Lower leg skin (tissue), 4 donors: Measurements from ENCODE around the gene KHK. TPM values are rescaled to one million over a fixed set of nuclear protein-coding genes. Genes with fewer than 3 reads are reported as not detected.

Experiments
- DNase-seq, 2 donors: peaks; one replicate each; pipeline ENCODE4 v3.0.0-alpha.2; 2019; ENCODE audit warnings: low spot score in 2 of 2
- H3K4me3 ChIP-seq: fragments of 200-600 bp; sonication (generic); 2 replicates; pipeline ENCODE4 v1.5.1; 2017; ENCODE audit warnings: mild to moderate bottlenecking, low read depth; ENCODE audit not compliant: poor library complexity, severe bottlenecking
- CTCF ChIP-seq, 3 donors: fragments of 450-650 bp; IDR thresholded peaks; one replicate each; pipeline ENCODE4 v1.5.1; 2016; ENCODE audit warnings: antibody characterized with exemption in 3 of 3, mild to moderate bottlenecking in 3 of 3, moderate library complexity in 2 of 3
- POLR2A ChIP-seq, 2 donors: fragments of 450-650 bp; IDR thresholded peaks; one replicate each; pipeline ENCODE4 v1.6.1; 2016 to 2017; ENCODE audit warnings: antibody characterized with exemption in 2 of 2, mild to moderate bottlenecking in 1 of 2, moderate library complexity in 1 of 2
- WGBS, 2 donors: methylation state at CpG; one replicate each; pipeline ENCODE4 v1.1.5; 2018; 5-methylcytosine and 5-hydroxymethylcytosine counted together
- intact Hi-C: fragments of 100-400 bp; cut with DNase I; formaldehyde crosslinking; loops from one replicate; pipeline ENCODE4 v1.15.0; 2023; ENCODE audit warnings: low total_unique reads
- total RNA-seq, 4 donors: library from RNA; depleted of rRNA; stranded (reverse); fragments of >200 nt; gene quantifications; one replicate each; pipeline ENCODE4 v1.1.0, GENCODE V29; 2016

KHK gene
- total RNA-seq, 4 donors from 2014 or later = 2.5 to 10.4 (median 3.3) TPM

- WGBS, 2 donors = 92 to 93% methylated on average over 29 of the region's 29 CpGs
- DNase-seq = peak in 1 of 2 donors; percentile 50
- intact Hi-C loops = no loop called here
- no peak overlapping the region for H3K4me3 ChIP-seq
- no peak for TF ChIP-seq CTCF (IDR thresholded peaks at IDR 0.05)
- no peak for TF ChIP-seq POLR2A (IDR thresholded peaks at IDR 0.05)
Observed at GRCh38 chr2:27149570-27150405, 63.2 kb downstream of the KHK start.

Other genes starting within 250 kb of the KHK start
- not detected for gene DPYSL5, start 238.6 kb upstream of the KHK start, total RNA-seq
- gene MAPRE3, start 116.1 kb upstream of the KHK start, total RNA-seq = 10 to 100 TPM; 23.8 to 63.6 (median 35.7) TPM
- 10 to 100 TPM; 30.3 to 43.9 (median 32.0) TPM for gene TMEM214, start 53.8 kb upstream of the KHK start, total RNA-seq
- gene AGBL5, start 35.1 kb upstream of the KHK start, total RNA-seq = 10 to 100 TPM in 3 of 4 donors, 1 to 10 TPM in 1; 9.4 to 17.0 (median 16.4) TPM
- gene OST4, start 15.1 kb upstream of the KHK start, total RNA-seq = 100 to 1,000 TPM; 144 to 236 (median 195) TPM
- gene EMILIN1, start 8.2 kb upstream of the KHK start, total RNA-seq = 10 to 100 TPM in 1 of 4 donors, 1 to 10 TPM in 3; 3.6 to 17.9 (median 7.9) TPM
- gene CGREF1, start 32.4 kb downstream of the KHK start, total RNA-seq = 1 to 10 TPM in 1 of 4 donors, under 1 TPM in 3; 0.34 to 2.1 (median 0.48) TPM
- gene ABHD1, start 37.0 kb downstream of the KHK start, total RNA-seq = under 1 TPM in 2 of 4 donors, not detected in 2; 0.57 to 0.94 TPM
- 10 to 100 TPM; 41.2 to 76.5 (median 53.5) TPM for gene PREB, start 47.9 kb downstream of the KHK start, total RNA-seq
- gene PRR30, start 52.6 kb downstream of the KHK start, total RNA-seq = not detected
- gene TCF23, start 62.2 kb downstream of the KHK start, total RNA-seq = not detected
- gene ATRAID, start 125.3 kb downstream of the KHK start, total RNA-seq = 100 to 1,000 TPM; 107 to 121 (median 114) TPM
- 10 to 100 TPM; 11.6 to 24.6 (median 17.0) TPM for gene SLC5A6, start 125.5 kb downstream of the KHK start, total RNA-seq
- 10 to 100 TPM in 3 of 4 donors, 1 to 10 TPM in 1; 9.0 to 28.8 (median 17.4) TPM for gene CAD, start 130.6 kb downstream of the KHK start, total RNA-seq
- under 1 TPM in 1 of 4 donors, not detected in 3; 0.15 TPM for gene SLC30A3, start 176.3 kb downstream of the KHK start, total RNA-seq
- not detected for gene DNAJC5G, start 188.7 kb downstream of the KHK start, total RNA-seq
- gene TRIM54, start 195.7 kb downstream of the KHK start, total RNA-seq = not detected
- 1 to 10 TPM in 2 of 4 donors, under 1 TPM in 1, not detected in 1; 0.84 to 8.8 (median 1.3) TPM for gene UCN, start 221.7 kb downstream of the KHK start, total RNA-seq
- gene MPV17, start 236.3 kb downstream of the KHK start, total RNA-seq = 10 to 100 TPM; 27.2 to 44.8 (median 37.0) TPM